Gastrocnemius medialis (tissue), 4 donors: ENCODE data around the gene INPP4A. TPM values are rescaled to one million over a fixed set of nuclear protein-coding genes. Genes with fewer than 3 reads are reported as not detected.

ENCODE experiments used
- ATAC-seq, 2 donors: fragments of 150-250 bp; one replicate each; pipeline ENCODE4 v1.9.1; 2016
- DNase-seq, 2 donors: peaks; one replicate each; pipeline ENCODE4 v3.0.0-alpha.2; 2019
- H3K27ac ChIP-seq, 4 donors: fragments of 200-600 bp; sonication (generic); 1 replicate in 1 of 4; 2 replicates in 3 of 4; pipeline ENCODE4 v1.5.1; 2016 to 2018; ENCODE audit warnings: mild to moderate bottlenecking in 2 of 4, moderate library complexity in 1 of 4
- H3K27me3 ChIP-seq, 3 donors: fragments of 200-600 bp; sonication (generic) in 2 of 3; 1 replicate in 1 of 3; 2 replicates in 2 of 3; pipeline versions ENCODE4 v1.5.1 to v1.6.0; 2016 to 2019; ENCODE audit warnings: mild to moderate bottlenecking in 1 of 3, moderate library complexity in 1 of 3
- H3K36me3 ChIP-seq, 2 donors: fragments of 200-600 bp; sonication (generic) in 1 of 2; one replicate each; pipeline ENCODE4 v1.5.1; 2017 to 2018
- H3K4me1 ChIP-seq, 2 donors: fragments of 200-600 bp; sonication (generic) in 1 of 2; one replicate each; pipeline ENCODE4 v1.5.1; 2016 to 2017; ENCODE audit warnings: mild to moderate bottlenecking in 2 of 2
- H3K4me3 ChIP-seq, 4 donors: fragments of 200-600 bp; sonication (generic) in 3 of 4; 1 replicate in 1 of 4; 2 replicates in 3 of 4; pipeline ENCODE4 v1.5.1; 2016 to 2019; ENCODE audit warnings: mild to moderate bottlenecking in 2 of 4
- H3K9me3 ChIP-seq, 3 donors: fragments of 200-600 bp; sonication (generic) in 2 of 3; 1 replicate in 1 of 3; 2 replicates in 2 of 3; pipeline ENCODE4 v1.5.1; 2016 to 2019
- CTCF ChIP-seq, 5 experiments: fragments of 450-650 bp in 3 of 5; fragments of 200-600 bp in 2 of 5; sonication (generic) in 2 of 5; IDR thresholded peaks in 4 of 5; conservative IDR thresholded peaks in 1 of 5; 1 replicate in 4 of 5; 2 replicates in 1 of 5; pipeline ENCODE4 v1.5.1; 2016 to 2019; ENCODE audit warnings: antibody characterized with exemption in 5 of 5, mild to moderate bottlenecking in 3 of 5, moderate library complexity in 3 of 5
- POLR2A ChIP-seq, 2 donors: fragments of 450-650 bp; IDR thresholded peaks; one replicate each; pipeline ENCODE4 v1.6.1; 2017; ENCODE audit warnings: antibody characterized with exemption in 2 of 2, mild to moderate bottlenecking in 2 of 2, moderate library complexity in 2 of 2
- in situ Hi-C, 4 donors: fragments of 200-750 bp; cut with MboI; loops; one replicate each; pipeline versions ENCODE4 v1.15.0 to v1.8.0; 2017; ENCODE audit warnings: low sequenced_read_pairs in 4 of 4
- intact Hi-C: fragments of 100-400 bp; cut with DNase I; formaldehyde crosslinking; loops from one replicate; pipeline ENCODE4 v1.15.1; 2023; ENCODE audit warnings: low total_unique reads
- total RNA-seq, 4 donors: library from RNA; depleted of rRNA; stranded (reverse); fragments of >200 nt; gene quantifications; one replicate each; pipeline versions ENCODE4 v1.1.0 to v1.2.3, GENCODE V29; 2016

The INPP4A gene
- total RNA-seq, 4 donors from 2014 or later: 9.8 to 19.6 (median 16.0) TPM

- Histone ChIP-seq H3K4me3 (no peak overlapping the region), H3K27ac (no peak overlapping the region), H3K36me3 (no peaks in the 10 kb centered on the region), H3K4me1 (no peaks in the 10 kb centered on the region), H3K9me3 (no peaks in the 10 kb centered on the region), H3K27me3 (no peaks in the 10 kb centered on the region)
- ATAC-seq (no peak), DNase-seq (no peak)
- TF ChIP-seq CTCF (IDR thresholded peaks at IDR 0.05 in 4 of 5, conservative IDR thresholded peaks at IDR 0.05 in 1 of 5) (no peak), POLR2A (IDR thresholded peaks at IDR 0.05) (no peak)
- in situ Hi-C loops (loop anchor here in 2 of 4 donors (25.0 kb wide), 2 partner anchors 158 to 433 kb away; no protein-coding TSS in a partner anchor), intact Hi-C loops (no loop called here)
Measured at GRCh38 chr2:98403878-98404277, 40.8 kb upstream of the INPP4A start.

GRCh38 chr2:98404556-98405250 is 40.0 kb upstream of the INPP4A start:
- Histone ChIP-seq H3K27ac (no peak overlapping the region), H3K36me3 (no peaks in the 10 kb centered on the region), H3K4me3 (no peak overlapping the region), H3K9me3 (no peaks in the 10 kb centered on the region), H3K27me3 (no peaks in the 10 kb centered on the region), H3K4me1 (no peaks in the 10 kb centered on the region)
- no peak for DNase-seq
- no peak for TF ChIP-seq POLR2A (IDR thresholded peaks at IDR 0.05)
- no peak for TF ChIP-seq CTCF (IDR thresholded peaks at IDR 0.05 in 4 of 5, conservative IDR thresholded peaks at IDR 0.05 in 1 of 5)
- intact Hi-C loops: no loop called here
- no peak for ATAC-seq
- in situ Hi-C loops: loop anchor here in 2 of 4 donors (25.0 kb wide), 2 partner anchors 158 to 433 kb away; no protein-coding TSS in a partner anchor

GRCh38 chr2:98405301-98405700 is 39.4 kb upstream of the INPP4A start:
- no peak for ATAC-seq
- no peak overlapping the region for H3K27ac ChIP-seq
- intact Hi-C loops: no loop called here
- in situ Hi-C loops: loop anchor here in 2 of 4 donors (25.0 kb wide), 2 partner anchors 157 to 432 kb away; no protein-coding TSS in a partner anchor
- no peak overlapping the region for H3K4me3 ChIP-seq
- TF ChIP-seq CTCF (IDR thresholded peaks at IDR 0.05 in 4 of 5, conservative IDR thresholded peaks at IDR 0.05 in 1 of 5) (no peak), POLR2A (IDR thresholded peaks at IDR 0.05) (no peak)
- H3K36me3 ChIP-seq: no peaks in the 10 kb centered on the region
- no peak for DNase-seq
- no peaks in the 10 kb centered on the region for H3K27me3 ChIP-seq
- no peaks in the 10 kb centered on the region for H3K4me1 ChIP-seq
- no peaks in the 10 kb centered on the region for H3K9me3 ChIP-seq

- DNase-seq (no peak), ATAC-seq (no peak)
- no peaks in the 10 kb centered on the region for H3K4me1 ChIP-seq
- no peak overlapping the region for H3K27ac ChIP-seq
- intact Hi-C loops (no loop called here), in situ Hi-C loops (loop anchor here in 2 of 4 donors (25.0 kb wide), 2 partner anchors 154 to 429 kb away; no protein-coding TSS in a partner anchor)
- H3K9me3 ChIP-seq: no peaks in the 10 kb centered on the region
- H3K36me3 ChIP-seq: no peaks in the 10 kb centered on the region
- no peak overlapping the region for H3K4me3 ChIP-seq
- no peaks in the 10 kb centered on the region for H3K27me3 ChIP-seq
- TF ChIP-seq POLR2A (IDR thresholded peaks at IDR 0.05) (no peak), CTCF (IDR thresholded peaks at IDR 0.05 in 4 of 5, conservative IDR thresholded peaks at IDR 0.05 in 1 of 5) (no peak)
Measured at GRCh38 chr2:98408155-98408554, 36.5 kb upstream of the INPP4A start.
